GM12864 (cell line): ENCODE measurements around the gene GJD2.

ENCODE experiments used
- DNase-seq: peaks from one replicate; pipeline ENCODE4 v3.0.0-alpha.2; 2011; ENCODE audit warnings: low read depth
- H3K4me3 ChIP-seq: 2 replicates; pipeline ENCODE4 v1.5.1; 2011; ENCODE audit warnings: mild to moderate bottlenecking, low read depth, low read length, control low read depth
- TF ChIP-seq, protein P1 (sequence below): IDR thresholded peaks from 2 replicates; pipeline ENCODE4 v1.5.1; 2011; ENCODE audit warnings: low read depth, mild to moderate bottlenecking, moderate library complexity, low read length, control low read depth, inconsistent platforms; ENCODE audit errors: missing control alignments

GJD2 gene

DNA sequence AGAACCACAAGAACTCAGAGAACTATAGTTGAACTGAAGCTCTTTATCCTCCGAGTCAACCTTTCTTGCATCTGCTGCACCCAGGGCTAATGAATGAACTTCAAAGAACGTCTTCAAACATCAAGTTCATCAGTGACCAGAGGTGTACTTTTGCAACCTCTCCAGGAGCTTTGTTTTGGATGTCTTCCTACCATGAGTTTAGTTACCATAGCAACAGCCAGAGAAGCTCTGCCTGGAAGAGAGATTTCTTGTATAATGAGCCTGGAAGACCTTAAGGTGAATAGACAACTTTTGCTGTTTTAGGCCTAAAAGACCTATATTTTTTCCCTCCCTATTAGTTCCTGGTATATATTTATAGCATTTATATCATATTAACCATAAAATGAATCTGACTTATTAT lies 31.4 kb upstream of the GJD2 start:
- H3K4me3 ChIP-seq = no peak overlapping the region
- TF ChIP-seq, protein P1, sequence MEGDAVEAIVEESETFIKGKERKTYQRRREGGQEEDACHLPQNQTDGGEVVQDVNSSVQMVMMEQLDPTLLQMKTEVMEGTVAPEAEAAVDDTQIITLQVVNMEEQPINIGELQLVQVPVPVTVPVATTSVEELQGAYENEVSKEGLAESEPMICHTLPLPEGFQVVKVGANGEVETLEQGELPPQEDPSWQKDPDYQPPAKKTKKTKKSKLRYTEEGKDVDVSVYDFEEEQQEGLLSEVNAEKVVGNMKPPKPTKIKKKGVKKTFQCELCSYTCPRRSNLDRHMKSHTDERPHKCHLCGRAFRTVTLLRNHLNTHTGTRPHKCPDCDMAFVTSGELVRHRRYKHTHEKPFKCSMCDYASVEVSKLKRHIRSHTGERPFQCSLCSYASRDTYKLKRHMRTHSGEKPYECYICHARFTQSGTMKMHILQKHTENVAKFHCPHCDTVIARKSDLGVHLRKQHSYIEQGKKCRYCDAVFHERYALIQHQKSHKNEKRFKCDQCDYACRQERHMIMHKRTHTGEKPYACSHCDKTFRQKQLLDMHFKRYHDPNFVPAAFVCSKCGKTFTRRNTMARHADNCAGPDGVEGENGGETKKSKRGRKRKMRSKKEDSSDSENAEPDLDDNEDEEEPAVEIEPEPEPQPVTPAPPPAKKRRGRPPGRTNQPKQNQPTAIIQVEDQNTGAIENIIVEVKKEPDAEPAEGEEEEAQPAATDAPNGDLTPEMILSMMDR = no peak
- no peak for DNase-seq

DNA sequence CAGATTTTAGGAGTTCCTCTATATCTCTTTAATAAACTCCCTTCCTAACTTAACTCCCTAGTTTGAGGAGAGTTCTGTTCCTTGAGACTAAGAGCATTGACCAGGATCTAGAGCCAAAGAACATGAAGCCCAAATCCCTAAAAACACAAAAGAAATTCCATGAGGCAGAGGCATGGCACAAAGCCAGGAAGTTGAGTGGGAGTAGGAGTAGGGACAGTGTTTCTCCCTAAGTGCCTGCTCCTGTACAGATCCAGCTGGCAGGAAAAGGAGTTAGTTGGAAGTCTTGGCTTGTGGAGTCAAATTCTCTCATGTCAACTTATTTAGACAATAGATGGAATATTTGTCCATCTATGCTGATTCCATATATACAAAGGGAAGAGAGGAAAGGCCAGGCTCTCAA lies 29.2 kb upstream of the GJD2 start:
- H3K4me3 ChIP-seq = no peak overlapping the region
- TF ChIP-seq, protein P1 = no peak
- no peak for DNase-seq

DNA sequence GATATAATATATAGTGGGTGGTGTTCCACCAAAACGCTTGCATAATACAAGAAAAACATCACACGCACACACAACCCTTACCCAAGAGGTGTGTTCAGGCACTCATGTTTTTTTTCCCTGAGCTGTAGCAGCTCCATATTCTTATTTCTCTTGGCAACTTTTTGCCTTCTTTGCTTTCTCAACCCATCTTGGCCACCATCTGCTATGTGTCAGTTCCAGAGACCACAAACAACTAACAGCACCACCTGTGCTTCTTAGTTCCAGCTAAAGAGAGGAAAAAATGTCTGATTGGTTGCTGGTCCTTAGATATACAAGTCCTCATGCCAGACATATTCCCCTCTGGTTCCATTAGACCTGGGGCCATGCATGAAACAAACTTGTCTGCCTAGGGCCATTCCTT lies 28.6 kb upstream of the GJD2 start:
- DNase-seq = no peak
- H3K4me3 ChIP-seq = no peak overlapping the region
- TF ChIP-seq, protein P1 = no peak

DNA sequence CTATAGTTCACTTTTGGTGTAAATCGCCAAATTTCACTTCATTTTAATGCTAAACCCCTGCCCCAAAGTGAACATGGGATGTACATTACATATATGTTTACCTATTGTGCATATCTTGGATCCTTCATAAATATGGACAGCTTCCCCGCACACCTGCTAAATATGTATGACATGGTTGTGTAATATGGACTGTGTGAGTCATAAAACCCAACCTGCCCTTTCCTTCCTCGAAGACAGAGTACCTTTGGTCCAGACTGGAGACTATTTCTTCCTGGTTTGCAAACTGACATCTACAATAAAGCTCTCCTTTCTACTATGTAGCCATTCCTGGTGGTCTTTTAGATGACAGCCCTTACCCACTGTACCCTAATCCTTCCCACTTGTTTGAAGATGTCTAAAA lies 28.1 kb upstream of the GJD2 start:
- DNase-seq = no peak
- TF ChIP-seq, protein P1 = no peak
- no peak overlapping the region for H3K4me3 ChIP-seq

DNA sequence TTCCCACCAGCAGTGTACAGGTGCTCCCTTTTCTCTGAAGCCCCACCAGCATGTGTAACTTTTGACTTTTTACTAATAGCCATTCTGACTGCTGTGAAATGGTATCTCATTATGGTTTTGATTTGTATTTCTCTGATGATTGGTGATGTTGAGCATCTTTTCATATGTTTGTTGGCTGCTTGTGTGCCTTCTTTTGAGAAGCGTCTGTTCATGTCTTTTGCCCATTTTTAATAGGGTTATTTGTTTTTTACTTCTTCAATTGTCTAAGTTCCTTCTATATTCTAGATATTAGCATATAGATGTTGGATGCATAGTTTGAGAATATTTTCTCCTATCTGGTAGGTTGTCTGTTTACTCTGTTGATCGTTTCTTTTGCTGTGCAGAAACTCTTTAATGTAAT lies 25.9 kb upstream of the GJD2 start:
- TF ChIP-seq, protein P1 = no peak
- no peak for DNase-seq

DNA sequence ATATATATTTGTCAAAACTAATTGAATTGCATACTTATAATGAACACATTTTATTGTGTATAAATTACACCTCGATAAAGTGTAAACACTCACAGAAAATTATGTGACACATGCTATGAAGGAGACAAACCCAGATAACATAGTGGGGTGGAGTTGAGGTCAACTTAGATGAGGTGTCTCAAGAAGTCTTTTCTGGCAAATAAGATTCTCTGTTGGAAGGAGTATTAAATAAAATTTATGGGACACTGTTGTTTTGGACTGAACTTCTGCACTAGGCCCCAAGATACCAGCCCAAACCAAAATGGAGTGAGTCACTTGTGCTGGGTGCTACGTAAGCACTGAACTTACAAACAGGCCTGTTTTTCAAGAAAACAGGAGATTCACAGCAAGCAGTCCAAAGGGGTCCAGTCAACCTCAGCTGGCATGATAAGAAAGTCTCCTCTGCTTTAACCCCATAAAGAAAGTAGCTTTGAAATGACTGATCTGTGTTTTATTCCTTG lies 21.9 kb upstream of the GJD2 start:
- TF ChIP-seq, protein P1 = no peak
- no peak for DNase-seq
- no peak overlapping the region for H3K4me3 ChIP-seq

More for the DNA sequence above, 25.9 kb upstream of the GJD2 start:
- no peak overlapping the region for H3K4me3 ChIP-seq

DNA sequence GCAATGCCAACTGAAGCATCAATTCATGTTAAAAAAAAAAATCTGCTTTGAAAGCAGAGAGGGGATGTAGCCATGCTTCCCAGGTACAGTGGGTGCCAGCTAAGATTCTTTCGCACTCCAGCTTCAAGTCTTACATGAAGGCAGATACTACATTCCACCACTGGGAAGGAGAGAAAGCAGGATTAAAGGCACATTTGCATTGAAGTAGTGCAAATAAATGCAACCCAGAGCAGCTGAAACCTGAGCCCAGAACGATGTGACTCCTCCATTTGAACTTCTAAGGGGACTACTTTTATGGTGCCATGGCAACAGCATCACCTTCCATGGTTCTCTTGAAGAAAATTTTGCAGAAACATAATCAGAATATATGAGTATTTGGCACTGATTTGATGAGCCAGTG lies 19.1 kb upstream of the GJD2 start:
- no peak overlapping the region for H3K4me3 ChIP-seq
- no peak for DNase-seq
- TF ChIP-seq, protein P1 = no peak
